Fibroblast of lung (primary cell): Measurements from ENCODE around the gene ASH1L. TPM values are rescaled to one million over a fixed set of nuclear protein-coding genes. Genes with fewer than 3 reads are reported as not detected.
"Not testable (repeated sequence)": the region's sequence is repeated elsewhere in the genome, so short reads cannot be mapped to it uniquely, and the experiment has no call there.

ENCODE experiments used
- DNase-seq, 2 donors: peaks; one replicate each; pipeline versions ENCODE4 v3.0.0 to v3.0.0-alpha.2; 2010; ENCODE audit warnings: low read depth in 2 of 2
- H2AFZ ChIP-seq: 2 replicates; pipeline ENCODE4 v1.5.1; 2012; ENCODE audit warnings: low read length, control low read depth, inconsistent platforms
- H3K27ac ChIP-seq: 2 replicates; pipeline ENCODE4 v1.5.1; 2011; ENCODE audit warnings: low read length, control low read depth; ENCODE audit not compliant: insufficient read depth
- H3K27me3 ChIP-seq: 2 replicates; pipeline ENCODE4 v1.5.1; 2011; ENCODE audit warnings: mild to moderate bottlenecking, low read length; ENCODE audit not compliant: control insufficient read depth, insufficient read depth
- H3K36me3 ChIP-seq: 2 replicates; pipeline ENCODE4 v1.5.1; 2011; ENCODE audit warnings: low read length; ENCODE audit not compliant: control insufficient read depth, insufficient read depth
- H3K4me1 ChIP-seq: 2 replicates; pipeline ENCODE4 v1.5.1; 2011; ENCODE audit warnings: low read length; ENCODE audit not compliant: control insufficient read depth, insufficient read depth; ENCODE audit errors: extremely low read depth
- H3K4me2 ChIP-seq: 2 replicates; pipeline ENCODE4 v1.5.1; 2011; ENCODE audit warnings: low read length, control low read depth; ENCODE audit not compliant: insufficient read depth; ENCODE audit errors: extremely low read depth
- H3K4me3 ChIP-seq, 4 experiments: fragments of 200-600 bp in 1 of 4; sonication (generic) in 1 of 4; replicated peaks in 1 of 4; 2 replicates each; pipeline ENCODE4 v1.5.1; 2011 to 2016; ENCODE audit warnings: low read length in 4 of 4, low read depth in 3 of 4, mild to moderate bottlenecking in 3 of 4, control low read depth in 2 of 4, inconsistent platforms in 1 of 4, mixed read lengths in 1 of 4; ENCODE audit not compliant: insufficient read depth in 1 of 4; ENCODE audit errors: control extremely low read depth in 1 of 4
- H3K79me2 ChIP-seq: 2 replicates; pipeline ENCODE4 v1.5.1; 2012; ENCODE audit warnings: mild to moderate bottlenecking, low read length, inconsistent platforms; ENCODE audit not compliant: control insufficient read depth, insufficient read depth
- H3K9ac ChIP-seq: 2 replicates; pipeline ENCODE4 v1.5.1; 2011; ENCODE audit warnings: mild to moderate bottlenecking, low read length, control low read depth; ENCODE audit not compliant: insufficient read depth
- H3K9me3 ChIP-seq: 2 replicates; pipeline ENCODE4 v1.5.1; 2012; ENCODE audit warnings: low read depth, low read length; ENCODE audit not compliant: control insufficient read depth, insufficient read depth
- H4K20me1 ChIP-seq: 2 replicates; pipeline ENCODE4 v1.5.1; 2011; ENCODE audit warnings: low read length; ENCODE audit not compliant: control insufficient read depth, insufficient read depth; ENCODE audit errors: extremely low read depth
- EZH2 ChIP-seq: IDR thresholded peaks from 2 replicates; pipeline ENCODE4 v1.5.1; 2012; ENCODE audit warnings: low read length, control low read depth, mild to moderate bottlenecking; ENCODE audit errors: missing control alignments
- polyA plus RNA-seq, 2 donors: library from polyadenylated mRNA; depleted of rRNA in 1 of 2; stranded (reverse) in 1 of 2; unstranded in 1 of 2; fragments of >200 nt; gene quantifications; 2 replicates each; pipeline ENCODE4 v1.2.1, GENCODE V29; 2011 to 2012; ENCODE audit warnings: missing spikeins in 1 of 2
- total RNA-seq: library from RNA; depleted of rRNA; stranded (reverse); fragments of >200 nt; gene quantifications from 2 replicates; pipeline ENCODE4 v1.2.1, GENCODE V29; 2014
- TF ChIP-seq, protein P1 (sequence below), 2 donors: IDR thresholded peaks in 1 of 2; conservative IDR thresholded peaks in 1 of 2; 1 replicate in 1 of 2; 2 replicates in 1 of 2; pipeline ENCODE4 v1.5.1; 2011 to 2012; ENCODE audit warnings: low read length in 2 of 2, control low read depth in 1 of 2, inconsistent platforms in 1 of 2, low read depth in 1 of 2, mild to moderate bottlenecking in 1 of 2

The ASH1L gene
- total and polyA plus RNA-seq, 2 donors (not counting 1 experiment from before 2014, with no cell fraction given), result 19.4 to 35.7 TPM

DNA sequence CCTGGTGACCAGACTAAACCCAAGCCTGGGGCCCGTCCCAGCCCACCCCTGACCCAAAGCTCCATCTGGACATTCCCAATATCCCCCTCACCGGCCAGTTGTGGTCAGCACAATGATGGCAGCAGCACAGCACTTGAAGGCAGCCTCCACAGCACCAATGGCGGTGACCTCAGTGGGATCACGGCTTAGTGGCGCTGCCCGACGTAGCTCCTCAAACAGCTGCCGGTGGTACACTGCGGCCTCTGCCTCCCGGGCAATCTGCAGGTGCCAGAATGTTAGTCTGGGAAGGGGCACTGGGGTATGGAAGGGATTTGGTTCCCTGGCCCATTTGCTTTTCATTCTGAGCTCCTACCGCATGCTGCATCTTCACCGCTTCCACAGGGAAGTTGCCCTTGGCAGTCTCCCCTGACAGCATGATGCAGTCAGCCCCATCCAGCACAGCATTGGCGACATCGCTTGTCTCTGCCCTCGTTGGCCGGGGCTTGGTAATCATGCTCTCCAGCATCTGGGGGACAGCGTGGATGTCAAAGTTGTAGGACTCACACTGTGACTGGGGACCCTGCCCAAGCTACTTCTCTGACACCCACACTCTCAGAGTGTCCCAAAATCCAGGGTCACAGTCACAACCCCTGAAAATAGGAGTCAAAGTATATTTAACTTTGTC, 269.4 kb downstream of the ASH1L start:
- Histone ChIP-seq H3K9ac (no peak overlapping the region), H3K36me3 (no peaks in the 10 kb centered on the region), H3K27ac (no peak overlapping the region), H4K20me1 (no peaks in the 10 kb centered on the region), H3K79me2 (no peaks in the 10 kb centered on the region), H3K4me1 (no peaks in the 10 kb centered on the region), H3K27me3 (peaks cover 42% of the 10 kb centered on the region), H3K9me3 (no peaks in the 10 kb centered on the region), H3K4me2 (no peak overlapping the region), H2AFZ (no peak overlapping the region), H3K4me3 (no peak overlapping the region)
- DNase-seq, result no peak
- no peak for TF ChIP-seq EZH2
- TF ChIP-seq, protein P1, sequence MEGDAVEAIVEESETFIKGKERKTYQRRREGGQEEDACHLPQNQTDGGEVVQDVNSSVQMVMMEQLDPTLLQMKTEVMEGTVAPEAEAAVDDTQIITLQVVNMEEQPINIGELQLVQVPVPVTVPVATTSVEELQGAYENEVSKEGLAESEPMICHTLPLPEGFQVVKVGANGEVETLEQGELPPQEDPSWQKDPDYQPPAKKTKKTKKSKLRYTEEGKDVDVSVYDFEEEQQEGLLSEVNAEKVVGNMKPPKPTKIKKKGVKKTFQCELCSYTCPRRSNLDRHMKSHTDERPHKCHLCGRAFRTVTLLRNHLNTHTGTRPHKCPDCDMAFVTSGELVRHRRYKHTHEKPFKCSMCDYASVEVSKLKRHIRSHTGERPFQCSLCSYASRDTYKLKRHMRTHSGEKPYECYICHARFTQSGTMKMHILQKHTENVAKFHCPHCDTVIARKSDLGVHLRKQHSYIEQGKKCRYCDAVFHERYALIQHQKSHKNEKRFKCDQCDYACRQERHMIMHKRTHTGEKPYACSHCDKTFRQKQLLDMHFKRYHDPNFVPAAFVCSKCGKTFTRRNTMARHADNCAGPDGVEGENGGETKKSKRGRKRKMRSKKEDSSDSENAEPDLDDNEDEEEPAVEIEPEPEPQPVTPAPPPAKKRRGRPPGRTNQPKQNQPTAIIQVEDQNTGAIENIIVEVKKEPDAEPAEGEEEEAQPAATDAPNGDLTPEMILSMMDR (conservative IDR thresholded peaks at IDR 0.05 in 1 of 2, IDR thresholded peaks at IDR 0.05 in 1 of 2; ENCODE audit: low read depth in 1 of 2, low read length in 2 of 2), result no peak

DNA sequence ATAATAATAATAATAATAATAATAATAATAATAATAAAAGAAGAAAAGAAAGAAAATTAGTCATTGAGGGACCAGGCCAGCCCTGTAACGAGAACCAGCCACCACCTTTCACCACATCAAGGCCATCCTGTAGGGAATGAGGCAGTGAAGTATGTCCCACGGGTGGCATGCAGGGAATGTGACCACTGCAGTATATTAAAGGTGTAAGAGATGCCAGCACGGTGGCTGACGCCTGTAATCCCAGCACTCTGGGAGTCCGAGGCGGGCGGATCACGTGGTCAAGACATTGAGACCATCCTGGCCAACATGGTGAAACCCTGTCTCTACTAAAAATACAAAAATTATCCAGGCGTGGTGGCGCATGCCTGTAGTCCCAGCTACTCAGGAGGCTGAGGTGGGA, 271.6 kb downstream of the ASH1L start:
- H3K9ac ChIP-seq, H3K4me1 ChIP-seq, H3K36me3 ChIP-seq, DNase-seq, H3K27ac ChIP-seq, H2AFZ ChIP-seq, H3K79me2 ChIP-seq, H4K20me1 ChIP-seq, H3K4me2 ChIP-seq, H3K9me3 ChIP-seq, H3K4me3 ChIP-seq: not testable (repeated sequence)
- H3K27me3 ChIP-seq, result peaks cover 28% of the 10 kb centered on the region

DNA sequence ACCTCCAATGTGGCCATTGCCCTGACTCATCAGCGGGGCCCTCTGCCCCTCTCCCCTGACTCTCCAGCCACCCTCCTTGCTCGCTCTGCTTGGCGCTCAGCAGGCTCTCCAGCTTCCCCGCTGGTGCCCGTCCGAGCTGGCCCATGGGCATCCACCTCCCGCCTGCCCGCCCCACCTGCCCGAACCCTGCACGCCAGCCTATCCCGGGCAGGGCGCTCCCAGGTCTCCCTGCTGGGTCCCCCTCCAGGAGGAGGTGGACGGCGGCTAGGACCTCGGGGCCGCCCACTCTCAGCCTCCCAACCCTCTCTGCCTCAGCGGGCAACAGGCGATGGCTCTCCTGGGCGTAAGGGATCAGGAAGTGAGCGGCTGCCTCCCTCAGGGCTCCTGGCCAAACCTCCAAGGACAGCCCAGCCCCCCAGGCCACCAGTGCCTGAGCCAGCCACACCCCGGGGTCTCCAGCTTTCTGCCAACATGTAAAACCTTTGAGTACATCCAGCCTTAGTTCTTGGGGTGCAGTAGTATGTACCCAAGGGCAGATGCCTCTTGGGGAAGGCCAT, 274.5 kb downstream of the ASH1L start:
- TF ChIP-seq EZH2, result no peak
- TF ChIP-seq, protein P1 (conservative IDR thresholded peaks at IDR 0.05 in 1 of 2, IDR thresholded peaks at IDR 0.05 in 1 of 2; ENCODE audit: low read depth in 1 of 2, low read length in 2 of 2), result no peak
- Histone ChIP-seq H3K9ac (no peak overlapping the region), H2AFZ (no peak overlapping the region), H4K20me1 (no peaks in the 10 kb centered on the region), H3K4me3 (no peak overlapping the region), H3K4me1 (no peaks in the 10 kb centered on the region), H3K27ac (no peak overlapping the region), H3K4me2 (no peak overlapping the region), H3K36me3 (no peaks in the 10 kb centered on the region), H3K27me3 (peaks cover 3% of the 10 kb centered on the region), H3K79me2 (no peaks in the 10 kb centered on the region), H3K9me3 (no peaks in the 10 kb centered on the region)
- DNase-seq, result no peak
